DMS153 (cell line): Measurements from ENCODE around the gene PTPRG.

ENCODE experiments used
- DNase-seq: peaks from one replicate; lab custom pipeline; 2025; lab: John Stamatoyannopoulos, UW

The PTPRG gene

DNA sequence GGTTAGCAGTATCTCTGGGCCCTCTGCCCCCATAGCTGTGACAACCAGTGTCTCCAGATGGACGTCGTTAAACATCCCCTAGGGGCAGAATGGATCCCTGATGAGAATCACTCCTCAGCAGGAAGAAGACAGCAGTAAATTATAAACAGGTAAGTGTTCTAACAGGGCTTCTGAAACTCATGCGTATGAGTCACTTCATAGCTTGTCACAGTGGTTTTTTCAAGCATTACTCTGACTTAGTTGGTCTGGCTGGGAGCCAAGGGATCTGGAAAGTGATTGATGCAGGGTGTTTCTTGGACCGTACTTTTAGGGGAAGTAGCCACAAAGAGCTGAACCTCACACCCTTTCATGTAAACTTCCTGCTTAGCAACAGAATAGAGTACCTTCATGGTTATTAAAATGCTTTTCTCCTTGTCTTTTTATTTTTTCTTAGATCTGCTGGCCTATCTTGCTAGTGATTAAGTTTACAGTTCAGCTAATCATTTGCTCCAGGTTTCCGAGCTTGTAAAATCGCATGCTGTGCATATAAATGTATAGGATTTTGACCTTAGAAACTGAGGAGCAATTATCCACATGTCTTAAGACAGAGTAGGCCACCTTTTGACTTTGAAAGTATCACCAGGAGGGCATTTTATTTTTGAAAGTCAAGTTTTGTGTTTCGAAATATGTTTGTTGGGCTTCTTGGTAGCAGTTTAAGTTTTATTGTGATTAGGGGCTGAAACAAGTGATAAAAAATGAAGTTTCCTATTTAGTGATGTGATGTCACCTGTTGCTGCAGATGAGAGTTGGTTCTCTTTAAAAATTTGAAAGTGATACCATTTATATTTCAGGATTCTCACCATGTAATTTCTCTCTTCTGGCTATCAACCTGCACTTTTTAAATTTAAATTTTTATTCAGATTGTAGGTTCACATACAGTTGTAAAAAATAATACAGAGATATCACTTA lies 333.9 kb downstream of the PTPRG start:
- peak; percentile 34 for DNase-seq

DNA sequence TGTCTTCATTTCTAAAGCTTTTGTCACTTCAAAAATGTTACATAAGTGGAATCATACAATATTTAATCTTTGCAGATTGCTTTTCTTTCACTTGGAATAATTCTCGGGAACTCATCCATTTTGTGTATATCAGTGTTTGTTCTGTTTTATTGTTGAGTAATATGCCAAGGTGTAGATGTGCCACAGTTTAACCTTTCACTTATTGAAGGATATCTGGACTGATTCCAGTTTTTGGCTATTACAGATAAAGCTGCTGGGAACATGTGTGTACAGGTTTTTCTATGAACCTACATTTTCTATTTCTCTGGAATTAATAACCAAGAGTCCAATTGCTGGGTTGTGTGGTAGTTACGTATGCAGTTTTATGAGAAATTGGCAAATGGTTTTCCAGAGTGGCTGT lies 334.9 kb downstream of the PTPRG start:
- no peak for DNase-seq

DNA sequence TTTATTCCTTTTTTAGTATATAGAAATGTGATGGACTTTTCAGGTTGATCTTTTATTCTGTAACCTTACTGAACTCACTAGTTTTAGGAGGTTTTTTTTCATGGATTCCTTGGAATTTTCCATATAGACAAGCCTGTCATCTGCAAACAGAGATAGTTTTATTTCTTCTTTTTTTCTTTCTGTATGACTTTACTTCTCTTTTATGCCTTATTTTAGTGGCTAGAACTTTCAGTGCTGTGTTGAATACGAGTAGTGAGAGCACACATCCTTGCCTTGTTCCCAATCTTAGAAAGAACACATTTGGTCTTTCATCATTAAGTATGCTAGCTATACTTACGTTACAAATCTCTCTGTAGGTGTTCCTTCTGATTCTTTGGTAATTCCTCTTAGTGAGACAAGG lies 336.5 kb downstream of the PTPRG start:
- DNase-seq: no peak

DNA sequence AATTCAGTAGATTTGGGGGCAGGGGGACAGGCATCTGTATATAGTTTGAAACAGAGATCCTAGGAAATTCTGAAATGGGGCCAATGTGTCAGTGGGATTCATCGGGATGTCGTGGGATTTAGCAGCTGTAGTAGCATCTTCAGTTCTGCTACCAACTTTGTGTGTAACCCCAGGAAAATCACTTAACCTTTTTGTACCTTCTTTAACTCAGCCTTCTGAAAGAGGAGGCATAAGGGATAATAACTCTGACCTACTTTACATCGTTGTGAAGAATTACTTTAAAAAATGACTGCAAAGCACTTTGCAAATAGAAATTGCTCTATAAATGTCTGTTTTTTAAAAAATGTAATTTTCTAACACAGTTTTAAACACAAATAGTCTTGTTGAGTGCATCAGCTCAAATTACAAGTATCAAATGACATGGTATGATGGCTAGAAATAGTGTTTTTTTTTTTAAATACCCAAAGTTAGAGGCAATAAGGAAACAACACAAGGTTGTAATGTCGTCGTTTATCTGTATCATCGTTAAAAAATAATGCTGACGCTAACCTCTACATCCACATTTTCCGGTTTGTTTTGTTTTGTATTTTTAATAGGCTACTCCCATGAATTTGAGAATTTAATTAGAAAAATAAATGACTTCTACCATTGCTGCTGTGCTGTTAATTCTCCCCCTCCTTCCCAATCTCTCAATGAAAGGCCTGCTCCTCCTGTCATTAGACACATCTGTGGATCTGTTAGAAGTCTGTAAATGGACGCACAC lies 338.5 kb downstream of the PTPRG start:
- DNase-seq: no peak

DNA sequence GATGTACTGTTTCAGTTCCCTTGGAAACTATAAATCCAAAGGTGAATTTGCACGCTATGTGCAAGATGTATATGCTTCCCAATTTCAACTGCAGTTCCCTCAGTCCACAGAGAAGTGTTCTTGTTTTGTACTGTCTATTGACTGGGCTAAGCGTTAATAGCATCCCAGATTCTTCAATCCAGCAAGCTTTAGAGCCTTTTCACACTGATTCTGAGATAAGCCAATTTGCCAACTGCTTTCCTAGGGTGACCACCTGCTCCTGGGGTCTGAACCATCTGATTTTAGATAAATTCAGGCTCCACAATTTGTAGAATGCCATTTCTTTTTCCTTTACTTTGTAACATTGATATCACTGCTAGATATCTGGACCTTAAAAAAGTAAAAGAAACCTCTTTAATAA lies 340.1 kb downstream of the PTPRG start:
- DNase-seq: no peak

DNA sequence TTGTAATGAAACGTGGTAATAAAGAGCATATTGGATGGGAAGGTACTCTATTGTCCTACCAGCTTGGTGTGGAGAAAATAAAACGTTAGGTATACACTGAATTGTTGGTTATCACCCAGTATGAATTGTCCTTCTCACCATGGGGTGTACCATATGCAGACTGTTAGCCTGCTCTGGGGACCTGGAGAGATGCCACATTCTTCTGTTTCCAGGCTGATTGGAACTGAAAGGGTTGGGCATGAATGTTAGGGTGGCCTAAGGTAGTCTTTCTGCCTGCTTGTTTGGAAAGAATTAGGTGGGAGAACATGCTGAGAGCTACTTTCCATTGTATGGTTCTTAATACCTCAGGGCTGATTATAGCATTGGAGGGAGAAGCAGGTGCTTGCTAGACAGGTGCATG lies 340.6 kb downstream of the PTPRG start:
- DNase-seq: peak; percentile 2

DNA sequence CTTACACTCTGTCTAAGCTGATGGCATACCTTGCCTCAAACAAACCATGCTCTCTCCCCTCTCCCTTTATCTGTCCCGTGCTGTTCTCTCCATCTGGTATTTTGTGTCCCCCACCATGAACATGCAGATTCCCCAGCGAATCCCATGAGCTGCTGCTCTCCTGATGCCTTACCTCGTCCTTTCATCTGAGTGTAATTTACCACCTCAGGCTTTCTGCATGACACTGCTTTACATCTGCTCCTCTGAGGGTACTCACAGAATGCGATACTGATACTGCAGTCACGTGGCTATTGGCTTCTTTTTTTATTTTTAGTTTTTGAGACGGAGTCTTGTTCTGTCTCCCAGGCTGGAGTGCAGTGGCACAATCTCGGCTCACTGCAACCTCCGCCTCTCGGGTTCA lies 341.7 kb downstream of the PTPRG start:
- DNase-seq: no peak

DNA sequence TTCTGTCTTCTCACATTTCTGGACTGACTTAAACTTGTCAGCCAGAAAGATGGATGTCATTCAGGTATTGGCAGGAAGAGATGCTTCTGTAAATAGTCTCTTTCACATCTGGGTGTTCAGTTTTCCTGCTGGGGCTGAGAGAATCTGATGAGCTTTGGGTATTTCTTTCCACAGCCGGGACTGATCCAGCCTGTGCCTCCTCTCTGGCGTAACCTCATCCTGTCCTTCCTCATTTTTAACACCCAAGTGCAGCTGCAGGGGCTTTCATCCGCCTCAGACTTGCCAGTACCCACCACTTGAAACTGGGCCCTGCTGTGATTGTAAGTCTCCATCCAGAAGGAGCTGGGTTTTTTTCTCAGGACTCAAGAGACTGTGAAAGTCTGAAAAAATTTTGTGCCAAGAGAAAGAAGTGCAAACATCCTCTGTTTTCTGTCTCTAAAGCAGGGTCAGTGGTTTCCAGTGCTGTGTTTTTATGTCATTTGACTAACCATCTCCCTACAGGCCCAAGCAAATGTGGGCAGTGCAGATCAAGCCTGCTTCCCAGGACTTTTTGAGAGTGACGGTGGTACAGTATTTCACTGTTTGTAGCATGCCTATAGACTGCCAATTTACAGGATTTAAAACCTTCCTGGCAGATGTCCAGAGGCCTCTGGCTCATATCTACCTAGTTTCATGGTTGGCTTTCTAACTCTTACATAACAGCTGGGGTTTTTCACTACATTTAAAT lies 342.7 kb downstream of the PTPRG start:
- no peak for DNase-seq

DNA sequence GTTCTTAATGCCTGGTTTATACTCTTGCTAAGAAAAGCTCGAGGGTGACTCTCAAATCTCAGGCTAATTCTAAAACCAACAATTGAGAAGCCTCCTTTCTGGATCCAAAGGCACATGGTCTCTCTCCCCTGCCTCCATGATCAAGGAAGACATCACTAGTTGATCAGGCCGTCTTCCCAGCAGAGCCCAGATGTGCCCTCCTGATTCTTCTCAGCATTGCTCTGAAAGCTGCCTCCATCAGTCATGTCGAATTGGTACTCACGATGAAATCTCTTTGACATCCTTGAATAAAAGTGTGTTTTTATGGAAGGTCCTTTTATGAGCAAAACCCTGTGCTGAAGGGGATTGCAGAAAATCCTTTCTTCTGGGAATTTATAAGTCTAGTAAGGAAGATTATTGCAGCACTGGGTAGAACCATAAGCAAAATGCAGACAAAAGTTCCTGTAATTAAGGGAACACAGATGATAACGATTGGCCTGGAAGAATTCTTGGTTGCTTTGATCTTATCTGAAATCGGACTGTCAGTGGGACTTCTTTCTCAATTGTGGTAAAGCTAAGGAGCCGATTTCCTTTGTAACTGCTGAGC lies 345.9 kb downstream of the PTPRG start:
- DNase-seq: no peak

DNA sequence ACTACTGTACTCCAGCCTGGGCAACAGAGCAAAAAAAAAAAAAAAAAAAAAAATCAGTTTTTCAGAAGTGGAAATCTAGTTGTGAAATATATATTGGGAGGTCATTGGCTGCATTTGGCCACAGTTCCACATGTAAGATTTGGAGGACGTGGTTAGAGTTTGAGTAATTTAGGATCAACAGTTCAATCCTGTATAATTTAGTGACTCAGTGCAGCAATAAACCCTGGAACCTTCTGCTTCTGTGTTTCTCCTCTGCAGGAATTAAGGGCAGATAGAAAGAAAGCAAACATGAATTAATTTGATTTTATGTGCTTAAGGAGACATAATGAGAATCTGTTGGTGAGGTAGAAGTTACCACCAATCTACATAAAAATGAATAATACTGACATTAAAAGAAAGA lies 347.0 kb downstream of the PTPRG start:
- no peak for DNase-seq

DNA sequence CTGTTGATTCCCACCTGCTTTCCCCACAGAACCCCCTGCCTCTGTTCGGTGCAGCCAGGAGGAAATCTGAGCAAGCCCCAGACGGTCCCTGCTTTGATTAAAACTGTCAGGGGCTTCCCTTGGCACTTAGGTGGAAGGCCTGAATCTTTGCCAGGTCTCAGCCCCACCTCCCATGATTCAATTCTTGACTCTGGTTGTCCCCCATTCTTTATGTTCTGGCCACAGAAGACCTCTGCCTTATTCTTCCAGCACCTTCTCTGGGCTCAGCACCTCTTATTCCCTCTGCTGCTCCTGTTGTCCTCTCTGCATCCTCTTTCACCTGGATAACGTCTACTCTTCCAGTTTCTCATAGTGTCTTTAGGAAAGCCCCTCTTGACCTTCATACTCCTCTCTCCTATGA lies 349.4 kb downstream of the PTPRG start:
- no peak for DNase-seq

DNA sequence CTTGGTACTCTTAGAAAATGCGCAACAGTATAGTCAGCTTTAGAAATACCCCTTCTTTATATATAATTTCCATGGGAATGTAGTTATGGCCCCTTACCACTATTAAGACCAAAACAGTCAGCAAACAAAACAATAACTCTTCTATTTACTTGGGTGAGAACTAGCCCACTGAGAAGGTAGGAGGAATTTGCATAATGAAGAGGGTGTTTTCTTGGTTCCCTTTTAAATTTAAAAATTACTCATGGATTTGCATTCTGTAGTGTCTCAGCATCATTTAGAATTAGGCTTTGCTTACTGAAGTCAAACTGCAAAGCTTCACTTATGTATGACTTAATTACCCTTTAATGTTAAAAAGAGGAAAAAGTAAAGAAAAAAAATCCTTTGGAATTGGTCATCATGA lies 350.8 kb downstream of the PTPRG start:
- no peak for DNase-seq

DNA sequence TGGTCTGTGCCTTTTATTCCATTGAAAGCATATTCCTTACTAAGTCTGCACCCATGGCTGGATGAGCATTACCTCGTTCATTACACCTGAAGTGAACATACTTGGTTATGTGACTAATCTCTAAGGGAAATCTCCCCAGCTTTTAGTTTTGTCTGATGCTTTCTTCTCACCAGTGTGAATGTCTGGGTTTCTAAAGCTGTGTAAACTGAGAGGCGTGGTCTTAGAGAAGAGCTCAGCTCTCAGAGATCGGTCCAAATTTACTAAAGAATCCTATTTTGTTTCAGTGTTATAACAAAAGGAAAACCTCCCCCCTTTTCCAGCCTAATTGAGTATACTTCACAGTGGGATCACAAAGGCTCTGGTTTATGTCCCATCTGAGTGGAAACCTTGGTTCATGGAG lies 352.3 kb downstream of the PTPRG start:
- DNase-seq: no peak

DNA sequence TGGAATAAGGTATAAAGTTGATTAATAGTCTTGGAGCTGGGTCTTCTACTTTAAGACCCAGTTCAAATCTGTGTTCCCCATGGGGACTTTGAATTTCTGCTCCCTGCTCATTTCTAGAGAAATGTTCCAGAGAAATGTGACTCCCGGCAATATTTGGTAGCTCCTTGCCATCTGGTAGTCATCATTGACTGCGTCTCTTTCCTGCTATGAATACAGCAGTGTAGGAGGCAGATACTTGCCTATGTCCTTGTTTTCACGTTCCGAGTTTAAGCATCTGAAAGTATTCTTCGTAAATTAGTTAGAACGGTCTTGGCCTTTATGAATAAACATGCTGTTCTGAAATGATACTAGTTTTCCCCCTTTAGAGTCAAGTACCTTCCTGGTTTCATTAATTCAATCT lies 352.9 kb downstream of the PTPRG start:
- DNase-seq: no peak

DNA sequence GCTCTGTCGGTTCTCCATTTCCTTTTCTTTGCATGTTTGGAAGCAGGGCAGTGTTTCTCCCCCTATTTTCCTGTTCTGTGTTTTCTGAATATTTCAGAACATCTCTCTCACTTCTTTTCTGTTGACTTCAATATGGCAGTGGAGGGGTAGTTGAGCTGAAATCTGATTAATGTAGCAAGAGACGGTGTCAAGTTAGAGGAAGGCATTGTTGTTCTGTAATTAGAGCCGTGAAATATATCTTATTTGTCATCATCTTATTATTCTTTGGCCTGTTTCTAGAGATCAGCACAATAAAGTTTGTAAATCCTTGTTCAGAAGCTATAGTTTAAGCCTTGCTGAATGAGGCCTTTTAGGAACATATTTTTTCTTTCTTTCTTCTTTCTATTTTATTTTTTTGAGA lies 353.9 kb downstream of the PTPRG start:
- no peak for DNase-seq

DNA sequence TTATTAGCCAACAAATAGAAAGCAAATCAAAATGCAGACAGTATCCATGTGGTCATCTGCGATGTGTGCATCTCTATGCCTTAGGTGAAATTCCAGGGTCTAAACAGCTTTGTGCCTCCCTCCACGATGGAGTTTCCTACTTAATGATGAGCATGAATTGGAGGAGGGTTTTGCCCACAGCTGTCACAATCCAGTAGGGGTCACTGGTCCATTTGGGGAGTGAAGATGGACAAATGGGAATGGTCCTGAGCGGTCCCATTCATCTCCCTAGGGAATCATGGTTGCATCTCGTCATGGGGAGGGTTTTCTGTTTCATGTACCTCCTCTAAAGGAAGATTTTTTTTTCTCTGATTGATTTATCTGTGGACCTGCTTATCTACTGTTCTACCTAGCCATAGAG lies 358.0 kb downstream of the PTPRG start:
- DNase-seq: no peak

DNA sequence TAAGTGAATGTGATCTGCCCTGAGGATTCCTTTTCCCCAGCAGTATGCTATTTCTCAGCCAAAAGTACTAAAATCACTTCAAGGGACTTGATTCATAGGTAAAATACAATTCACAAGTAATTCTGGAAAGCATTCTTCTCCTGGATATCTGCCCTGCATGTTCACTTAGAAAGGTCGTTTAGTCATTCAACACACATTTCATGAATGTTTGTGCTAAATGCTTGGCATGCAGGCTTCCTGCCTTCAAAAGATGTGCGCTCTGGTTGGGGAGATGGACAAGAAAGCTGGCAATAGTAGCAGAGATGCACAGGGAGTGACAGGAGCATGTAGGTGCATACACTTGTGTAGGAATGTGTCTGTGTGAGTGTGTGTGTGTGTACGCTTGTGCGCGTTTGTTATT lies 360.7 kb downstream of the PTPRG start:
- no peak for DNase-seq

DNA sequence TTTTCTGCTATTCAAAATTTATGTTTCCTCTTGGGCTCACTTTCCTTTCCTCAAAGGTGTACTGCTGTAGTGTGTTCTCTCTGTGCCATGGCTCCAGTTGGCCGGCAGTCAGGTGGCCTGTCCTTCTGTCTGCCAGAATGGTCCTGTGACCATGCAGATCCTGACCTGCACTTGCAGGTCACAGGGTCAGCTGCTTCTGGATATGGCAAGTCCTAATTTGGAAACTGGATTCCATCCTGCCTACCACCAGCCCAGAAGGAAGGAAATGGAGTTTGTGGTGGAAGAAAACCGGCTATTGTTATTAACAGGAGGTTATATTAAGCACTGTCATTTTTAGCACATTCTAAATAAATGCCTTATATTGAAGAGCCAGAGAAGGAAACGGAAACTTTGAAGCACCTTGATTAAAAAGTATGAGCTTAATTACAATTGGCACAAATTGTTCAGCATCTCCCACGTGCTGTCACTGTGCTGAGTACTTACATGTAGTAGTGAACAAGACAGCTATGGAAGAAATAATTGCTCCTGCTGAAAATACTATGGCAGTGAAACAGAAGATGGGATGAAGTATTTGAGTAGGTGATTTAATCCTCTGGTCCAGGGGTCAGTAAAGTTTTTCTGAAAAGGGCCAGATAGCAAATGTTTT lies 362.8 kb downstream of the PTPRG start:
- DNase-seq: no peak

DNA sequence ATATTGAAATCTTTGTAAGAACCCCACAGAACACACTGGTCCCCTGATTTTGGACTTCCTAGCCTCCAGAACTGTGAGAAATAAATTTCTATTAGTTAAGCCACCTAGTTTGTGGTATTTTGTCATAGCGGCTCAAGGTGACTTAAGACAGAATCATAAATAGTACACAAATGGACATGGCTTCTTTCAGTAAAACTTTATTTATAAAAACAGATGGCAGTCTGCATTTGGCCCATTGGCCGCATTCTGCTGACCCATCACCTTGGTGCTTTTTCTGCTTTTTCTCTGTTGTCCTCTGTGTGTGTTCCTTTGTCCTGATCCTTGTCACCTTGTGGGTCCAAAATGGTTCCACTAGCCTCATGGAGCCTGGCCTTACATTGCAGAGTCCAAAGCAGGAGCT lies 363.6 kb downstream of the PTPRG start:
- no peak for DNase-seq

DNA sequence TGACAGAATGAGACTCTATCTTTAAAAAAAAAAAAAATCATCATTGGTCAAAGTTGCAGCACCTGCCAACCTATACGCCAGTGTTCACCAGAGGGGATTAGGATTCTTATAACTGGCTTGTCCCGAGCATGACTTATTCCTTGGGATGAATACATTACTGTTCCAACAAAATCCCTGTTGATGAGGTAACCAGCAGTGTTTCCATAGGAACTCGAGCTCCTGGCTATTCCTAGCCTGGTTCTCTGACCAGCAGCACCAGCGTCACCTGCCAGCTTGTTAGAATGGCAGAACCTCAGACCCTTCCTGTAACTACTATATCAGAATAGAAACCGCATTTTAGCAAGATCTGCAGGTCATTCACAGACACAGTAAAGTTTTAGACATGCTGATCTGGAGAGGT lies 364.4 kb downstream of the PTPRG start:
- DNase-seq: no peak

DNA sequence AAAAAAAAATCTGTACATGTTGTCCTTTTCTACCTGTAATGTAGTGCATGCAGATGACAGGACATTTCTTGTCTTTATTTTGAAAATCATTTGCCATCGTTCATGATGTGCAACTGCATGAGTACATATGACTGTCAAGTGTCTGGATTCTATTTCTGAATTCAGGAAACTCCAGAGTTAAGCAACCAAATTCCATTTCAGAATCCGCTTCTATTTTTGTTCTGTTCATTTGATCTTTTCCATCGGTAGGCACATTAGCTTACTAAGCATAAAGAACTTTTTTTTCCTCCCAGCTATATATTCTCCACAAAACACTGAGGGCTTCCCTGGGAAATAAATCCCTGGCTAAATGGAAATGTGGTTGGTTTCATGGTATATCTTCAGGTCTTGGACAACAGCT lies 365.6 kb downstream of the PTPRG start:
- no peak for DNase-seq

DNA sequence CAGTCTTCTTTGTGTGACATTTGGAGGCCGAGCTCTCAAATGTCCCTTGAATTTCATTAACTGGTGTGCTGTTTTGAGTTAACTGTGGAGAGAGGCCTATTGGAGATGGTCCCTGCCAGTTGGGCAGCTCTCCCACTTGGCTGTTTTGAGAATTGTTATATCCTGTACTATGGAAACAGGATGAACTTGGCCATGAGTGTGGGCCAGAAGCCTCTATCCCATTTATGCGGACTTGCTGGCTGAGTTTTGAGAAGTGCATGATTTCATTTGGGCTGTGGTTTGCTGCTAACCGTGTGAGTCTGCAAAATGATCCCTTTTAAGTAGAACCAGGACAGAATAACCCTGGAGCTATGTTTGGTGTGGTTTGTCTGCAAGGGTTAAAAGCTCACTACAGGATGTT lies 366.0 kb downstream of the PTPRG start:
- DNase-seq: no peak
